Upper lobe of right lung (tissue), 1 donor: Measurements from ENCODE around the gene CDC5L. TPM values are rescaled to one million over a fixed set of nuclear protein-coding genes. Genes with fewer than 3 reads are reported as not detected.
A peak's percentile ranks its signal among the peaks of the same experiment; 100 is the strongest.
"Not testable (repeated sequence)": the region's sequence is repeated elsewhere in the genome, so short reads cannot be mapped to it uniquely, and the experiment has no call there.

Experiments used
- ATAC-seq: fragments of 200-7000 bp; cut with Tn5 transposase; one replicate; pipeline ENCODE4 v1.9.1; 2020; ENCODE audit warnings: mild to moderate bottlenecking, moderate library complexity
- DNase-seq: peaks from one replicate; pipeline ENCODE4 v3.0.0-alpha.2; 2020
- H3K27ac ChIP-seq: fragments of 200-600 bp; one replicate; pipeline ENCODE4 v1.8.0; 2022
- H3K27me3 ChIP-seq: fragments of 200-600 bp; one replicate; pipeline ENCODE4 v1.8.0; 2022; ENCODE audit warnings: mild to moderate bottlenecking
- H3K36me3 ChIP-seq: fragments of 200-600 bp; one replicate; pipeline ENCODE4 v1.8.0; 2022
- H3K4me1 ChIP-seq: fragments of 200-600 bp; one replicate; pipeline ENCODE4 v1.8.0; 2022
- H3K4me3 ChIP-seq: fragments of 200-600 bp; one replicate; pipeline ENCODE4 v1.8.0; 2022; ENCODE audit warnings: mild to moderate bottlenecking
- H3K9me3 ChIP-seq: fragments of 200-600 bp; one replicate; pipeline ENCODE4 v1.8.0; 2022
- intact Hi-C: fragments of 100-400 bp; cut with DNase I; formaldehyde crosslinking; loops from one replicate; pipeline ENCODE4 v1.11.0; 2022
- total RNA-seq: library from RNA; stranded (reverse); fragmentation: NEBNext Ultra II Directional; extraction: Animal tissue kit (Norgen Biotek cat#: 25700); gene quantifications from one replicate; pipeline ENCODE4 v1.2.1, GENCODE V29; 2021
- TF ChIP-seq, protein P1 (sequence below): fragments of 200-600 bp; IDR thresholded peaks from one replicate; pipeline ENCODE4 v1.8.0; 2022; ENCODE audit warnings: antibody characterized with exemption
- donor health status: DM: no; HTN: yes; CAD: no; lungs with severe emphysema.

The CDC5L gene
- total RNA-seq, 1 donor from 2014 or later = 17.8 TPM

- Histone ChIP-seq H3K4me3 (no peak overlapping the region), H3K27me3 (peaks cover 12% of the 10 kb centered on the region), H3K27ac (no peak overlapping the region), H3K4me1 (peaks cover 8% of the 10 kb centered on the region), H3K36me3 (no peaks in the 10 kb centered on the region), H3K9me3 (no peaks in the 10 kb centered on the region)
- intact Hi-C loops = no loop called here
- DNase-seq (no peak), ATAC-seq (no peak)
- TF ChIP-seq, protein P1, sequence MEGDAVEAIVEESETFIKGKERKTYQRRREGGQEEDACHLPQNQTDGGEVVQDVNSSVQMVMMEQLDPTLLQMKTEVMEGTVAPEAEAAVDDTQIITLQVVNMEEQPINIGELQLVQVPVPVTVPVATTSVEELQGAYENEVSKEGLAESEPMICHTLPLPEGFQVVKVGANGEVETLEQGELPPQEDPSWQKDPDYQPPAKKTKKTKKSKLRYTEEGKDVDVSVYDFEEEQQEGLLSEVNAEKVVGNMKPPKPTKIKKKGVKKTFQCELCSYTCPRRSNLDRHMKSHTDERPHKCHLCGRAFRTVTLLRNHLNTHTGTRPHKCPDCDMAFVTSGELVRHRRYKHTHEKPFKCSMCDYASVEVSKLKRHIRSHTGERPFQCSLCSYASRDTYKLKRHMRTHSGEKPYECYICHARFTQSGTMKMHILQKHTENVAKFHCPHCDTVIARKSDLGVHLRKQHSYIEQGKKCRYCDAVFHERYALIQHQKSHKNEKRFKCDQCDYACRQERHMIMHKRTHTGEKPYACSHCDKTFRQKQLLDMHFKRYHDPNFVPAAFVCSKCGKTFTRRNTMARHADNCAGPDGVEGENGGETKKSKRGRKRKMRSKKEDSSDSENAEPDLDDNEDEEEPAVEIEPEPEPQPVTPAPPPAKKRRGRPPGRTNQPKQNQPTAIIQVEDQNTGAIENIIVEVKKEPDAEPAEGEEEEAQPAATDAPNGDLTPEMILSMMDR = no peak
These were observed 46.2 kb upstream of the CDC5L start for GRCh38 chr6:44341095-44341890.

- TF ChIP-seq, protein P1 = no peak
- DNase-seq = no peak
- Histone ChIP-seq H3K4me1 (peaks cover 8% of the 10 kb centered on the region), H3K27me3 (peaks cover 12% of the 10 kb centered on the region), H3K36me3 (no peaks in the 10 kb centered on the region), H3K4me3 (peak overlapping the region; percentile 21), H3K27ac (no peak overlapping the region), H3K9me3 (no peaks in the 10 kb centered on the region)
- intact Hi-C loops = no loop called here
- no peak for ATAC-seq
These were observed 45.5 kb upstream of the CDC5L start for GRCh38 chr6:44342052-44342451.

- Histone ChIP-seq H3K4me3 (peak within 1 kb of the TSS; percentile 21), H3K4me1 (peaks cover 8% of the 10 kb centered on the region), H3K36me3 (no peaks in the 10 kb centered on the region), H3K9me3 (no peaks in the 10 kb centered on the region), H3K27ac (no peak within 1 kb of the TSS), H3K27me3 (peaks cover 12% of the 10 kb centered on the region)
- TF ChIP-seq, protein P1 = no peak
- no peak for DNase-seq
- peak; percentile 15 for ATAC-seq
- intact Hi-C loops = no loop called here
These were observed 45.0 kb upstream of the CDC5L start, which contains the start of gene SPATS1 for GRCh38 chr6:44342489-44342888. Gene SPATS1, plus strand, starts transcription at chr6:44342650. Its CDS starts 446 bp downstream, at chr6:44343096.

GRCh38 chr6:44346818-44347217, 40.7 kb upstream of the CDC5L start:
- H3K36me3 ChIP-seq, H3K4me1 ChIP-seq, H3K9me3 ChIP-seq, intact Hi-C loops, DNase-seq, ATAC-seq, H3K4me3 ChIP-seq, H3K27ac ChIP-seq: not testable (repeated sequence)
- H3K27me3 ChIP-seq = peaks cover 12% of the 10 kb centered on the region

- TF ChIP-seq, protein P1 = no peak
- intact Hi-C loops = no loop called here
These were observed 37.4 kb upstream of the CDC5L start for GRCh38 chr6:44349904-44350649.

DNA sequence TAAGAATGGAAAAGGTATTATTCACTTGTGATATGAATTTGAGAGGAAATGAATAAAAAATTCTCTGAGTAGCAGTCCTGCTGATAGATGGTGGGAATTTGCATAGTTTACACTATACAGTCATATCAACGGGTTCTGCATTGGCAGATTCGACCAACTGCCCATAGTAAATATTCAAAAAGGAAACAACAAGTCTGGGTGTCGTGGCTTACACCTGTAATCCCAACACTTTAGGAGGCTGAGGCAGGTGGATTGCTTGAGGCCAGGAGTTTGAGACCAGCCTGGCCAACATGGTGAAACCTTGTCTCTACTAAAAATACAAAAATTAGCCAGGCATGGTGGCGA, 36.9 kb upstream of the CDC5L start:
- H3K36me3 ChIP-seq, H3K4me3 ChIP-seq, ATAC-seq, H3K27me3 ChIP-seq, H3K9me3 ChIP-seq, H3K4me1 ChIP-seq, H3K27ac ChIP-seq, DNase-seq, intact Hi-C loops: not testable (repeated sequence)

More at GRCh38 chr6:44349904-44350649, 37.4 kb upstream of the CDC5L start:
- ATAC-seq (no peak), DNase-seq (no peak)
- H3K36me3 ChIP-seq = no peaks in the 10 kb centered on the region
- no peaks in the 10 kb centered on the region for H3K27me3 ChIP-seq
- no peak overlapping the region for H3K4me3 ChIP-seq
- no peak overlapping the region for H3K27ac ChIP-seq
- no peaks in the 10 kb centered on the region for H3K9me3 ChIP-seq
- no peaks in the 10 kb centered on the region for H3K4me1 ChIP-seq
